HG02759 (cell line): ENCODE measurements around the gene PGPEP1.
A peak's percentile ranks its signal among the peaks of the same experiment; 100 is the strongest.

Experiments used
- ATAC-seq: cut with Tn5 transposase; IDR thresholded peaks from one replicate; pipeline ENCODE4 v1.9.1; 2021; ENCODE audit warnings: mild to moderate bottlenecking, moderate library complexity; ENCODE audit not compliant: unreplicated experiment

The PGPEP1 gene

GRCh38 chr19:18417250-18418028, 77.0 kb downstream of the PGPEP1 start:
- no peak for ATAC-seq

GRCh38 chr19:18418029-18418482, 77.7 kb downstream of the PGPEP1 start:
- ATAC-seq, result no peak

DNA sequence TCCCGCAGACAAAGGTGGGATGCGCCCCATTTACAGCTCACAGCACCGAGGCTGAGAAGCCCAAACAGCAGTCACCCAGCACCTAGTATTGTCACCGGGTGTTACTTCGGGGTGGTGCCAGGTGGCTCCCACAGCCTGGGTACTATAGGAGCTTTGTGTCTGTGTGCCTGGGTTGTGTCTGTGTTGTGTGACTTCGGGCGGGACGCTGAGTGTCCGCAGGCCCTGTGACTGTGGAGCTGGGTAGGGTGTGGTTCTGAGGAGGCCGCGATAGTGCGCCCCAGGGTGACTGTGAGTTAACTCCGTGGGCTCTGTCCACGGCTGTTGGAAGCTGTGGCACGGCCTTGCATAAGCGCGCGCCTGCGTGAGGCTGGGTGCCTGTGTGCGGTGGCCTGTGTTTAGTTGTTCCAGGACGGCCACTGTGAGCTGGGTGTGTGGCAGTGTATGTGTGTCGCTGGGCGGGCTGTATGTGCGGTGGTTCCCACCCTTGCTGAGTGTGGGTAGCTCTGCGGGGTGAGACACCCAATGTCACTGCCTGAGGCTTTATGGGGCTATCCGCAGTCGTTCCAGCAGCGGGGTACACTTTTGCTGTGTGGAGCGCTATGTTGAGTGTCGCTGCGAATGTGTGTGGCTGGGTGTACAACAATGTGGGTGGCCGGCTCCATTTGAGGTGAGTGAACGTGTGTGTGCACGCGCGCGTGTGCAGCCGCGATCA, 78.2 kb downstream of the PGPEP1 start:
- ATAC-seq, result peak; percentile 1

DNA sequence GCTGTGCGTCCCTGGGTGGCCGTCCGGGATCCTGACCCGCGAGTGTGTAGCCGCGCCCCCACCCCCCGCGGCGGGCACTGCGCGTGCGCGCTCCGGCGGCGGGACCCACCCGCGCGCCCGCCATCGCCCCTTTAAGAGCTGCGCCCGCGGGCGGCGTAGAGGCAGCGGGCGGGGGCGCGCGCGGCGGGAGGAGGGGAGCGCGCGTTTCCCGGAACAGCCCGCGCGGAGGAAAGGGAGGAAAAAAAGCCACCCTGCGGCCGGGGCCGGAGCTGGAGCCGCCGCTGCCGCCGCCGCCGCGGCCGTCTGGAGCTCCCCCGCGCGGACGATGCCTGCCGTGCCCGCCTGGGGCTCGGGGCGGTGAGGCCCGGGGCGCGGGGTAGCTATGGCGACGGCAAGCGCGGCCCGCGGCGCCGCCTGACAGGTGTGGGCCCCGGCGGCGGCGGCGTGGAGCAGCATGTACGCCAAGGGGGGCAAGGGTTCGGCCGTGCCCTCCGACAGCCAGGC, 78.8 kb downstream of the PGPEP1 start, which contains the start of gene SSBP4:
SSBP4 (plus strand) TSS at position 204 of the 504 bp plus-strand sequence; CDS start at position 455, 251 bp downstream.
- peak; percentile 55 for ATAC-seq
